ENCODE results near the gene SRRM2. TPM values are rescaled to one million over a fixed set of nuclear protein-coding genes. Genes with fewer than 3 reads are reported as not detected.

Gene SRRM2
- total and polyA plus RNA-seq, 8 donors: 536 to 710 (median 632) TPM

DNA sequence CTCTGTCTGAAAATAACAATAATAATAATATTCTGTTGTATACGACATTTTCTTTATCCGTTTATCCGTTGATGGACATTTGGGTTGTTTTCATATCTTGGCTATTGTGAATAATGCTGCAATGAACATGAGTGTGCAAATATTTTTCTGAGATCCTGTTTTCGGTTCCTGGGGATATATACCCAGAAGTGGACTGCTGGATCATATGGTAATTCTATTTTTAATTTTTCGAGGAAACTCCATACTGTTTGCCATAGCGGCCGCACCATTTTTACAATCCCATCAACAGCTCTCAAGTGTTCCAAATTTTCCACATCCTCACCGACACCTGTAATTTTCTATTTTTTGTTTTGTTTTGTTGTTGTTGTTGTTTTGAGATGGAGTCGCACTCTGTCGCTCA is 40.5 kb downstream of the SRRM2 start:
- peaks cover 0 to 3% of the 10 kb centered on the region in 2 donors for H3K4me1 ChIP-seq
- no peak overlapping the region for H3K27ac ChIP-seq
- TF ChIP-seq, protein P1, sequence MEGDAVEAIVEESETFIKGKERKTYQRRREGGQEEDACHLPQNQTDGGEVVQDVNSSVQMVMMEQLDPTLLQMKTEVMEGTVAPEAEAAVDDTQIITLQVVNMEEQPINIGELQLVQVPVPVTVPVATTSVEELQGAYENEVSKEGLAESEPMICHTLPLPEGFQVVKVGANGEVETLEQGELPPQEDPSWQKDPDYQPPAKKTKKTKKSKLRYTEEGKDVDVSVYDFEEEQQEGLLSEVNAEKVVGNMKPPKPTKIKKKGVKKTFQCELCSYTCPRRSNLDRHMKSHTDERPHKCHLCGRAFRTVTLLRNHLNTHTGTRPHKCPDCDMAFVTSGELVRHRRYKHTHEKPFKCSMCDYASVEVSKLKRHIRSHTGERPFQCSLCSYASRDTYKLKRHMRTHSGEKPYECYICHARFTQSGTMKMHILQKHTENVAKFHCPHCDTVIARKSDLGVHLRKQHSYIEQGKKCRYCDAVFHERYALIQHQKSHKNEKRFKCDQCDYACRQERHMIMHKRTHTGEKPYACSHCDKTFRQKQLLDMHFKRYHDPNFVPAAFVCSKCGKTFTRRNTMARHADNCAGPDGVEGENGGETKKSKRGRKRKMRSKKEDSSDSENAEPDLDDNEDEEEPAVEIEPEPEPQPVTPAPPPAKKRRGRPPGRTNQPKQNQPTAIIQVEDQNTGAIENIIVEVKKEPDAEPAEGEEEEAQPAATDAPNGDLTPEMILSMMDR (IDR thresholded peaks at IDR 0.05): no peak
- no peaks in the 10 kb centered on the region for H3K9me3 ChIP-seq
- peaks cover 5 to 33% of the 10 kb centered on the region in 2 donors for H3K27me3 ChIP-seq
- intact Hi-C loops (cut with DNase I): no loop called here
- no peak for ATAC-seq
- DNase-seq: no peak
- no peak overlapping the region for H3K4me3 ChIP-seq
- H3K36me3 ChIP-seq: no peaks in the 10 kb centered on the region

DNA sequence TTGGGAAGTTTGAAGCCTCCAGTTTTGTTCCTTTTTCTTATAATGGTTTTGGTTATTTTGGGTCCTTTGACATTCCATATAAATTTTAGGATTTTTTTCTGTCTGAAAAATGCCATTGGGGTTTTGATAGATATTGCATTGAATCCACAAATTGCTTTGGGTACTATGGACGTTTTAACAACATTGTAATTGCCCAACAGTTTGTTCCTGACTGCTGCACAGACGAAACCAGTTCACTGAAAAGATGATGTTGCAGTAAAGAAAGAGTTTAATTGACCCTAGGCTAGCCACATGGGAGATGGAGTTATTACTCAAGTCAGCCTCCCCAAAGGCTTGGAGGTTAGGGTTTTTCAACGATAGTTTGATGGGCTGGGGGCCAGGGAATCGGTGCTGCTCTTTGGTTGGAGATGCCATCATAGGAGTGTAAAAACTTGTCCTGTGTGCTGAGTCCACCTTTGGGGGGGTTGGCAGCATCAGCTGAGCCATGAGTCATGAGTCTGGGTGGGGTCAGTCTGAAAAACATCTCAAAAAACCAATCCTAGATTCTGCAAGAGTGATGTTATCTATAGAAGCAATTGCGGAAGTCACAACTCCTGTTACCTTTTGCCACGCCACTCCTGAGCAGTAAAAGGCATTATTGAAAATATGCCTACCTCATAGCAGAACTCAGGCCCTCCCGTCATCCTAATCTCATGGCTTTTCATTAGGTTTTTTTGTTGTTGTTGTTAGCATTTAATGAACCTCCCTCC is 43.1 kb downstream of the SRRM2 start:
- peaks cover 0 to 25% of the 10 kb centered on the region in 2 donors for H3K27me3 ChIP-seq
- no peak for DNase-seq
- TF ChIP-seq, protein P1 (IDR thresholded peaks at IDR 0.05): no peak
- intact Hi-C loops (cut with DNase I): no loop called here
- H3K9me3 ChIP-seq: no peaks in the 10 kb centered on the region
- ATAC-seq: no peak
- H3K4me3 ChIP-seq: no peak overlapping the region
- no peak overlapping the region for H3K27ac ChIP-seq
- no peaks in the 10 kb centered on the region for H3K36me3 ChIP-seq
- H3K4me1 ChIP-seq: peaks cover 0 to 3% of the 10 kb centered on the region in 2 donors

DNA sequence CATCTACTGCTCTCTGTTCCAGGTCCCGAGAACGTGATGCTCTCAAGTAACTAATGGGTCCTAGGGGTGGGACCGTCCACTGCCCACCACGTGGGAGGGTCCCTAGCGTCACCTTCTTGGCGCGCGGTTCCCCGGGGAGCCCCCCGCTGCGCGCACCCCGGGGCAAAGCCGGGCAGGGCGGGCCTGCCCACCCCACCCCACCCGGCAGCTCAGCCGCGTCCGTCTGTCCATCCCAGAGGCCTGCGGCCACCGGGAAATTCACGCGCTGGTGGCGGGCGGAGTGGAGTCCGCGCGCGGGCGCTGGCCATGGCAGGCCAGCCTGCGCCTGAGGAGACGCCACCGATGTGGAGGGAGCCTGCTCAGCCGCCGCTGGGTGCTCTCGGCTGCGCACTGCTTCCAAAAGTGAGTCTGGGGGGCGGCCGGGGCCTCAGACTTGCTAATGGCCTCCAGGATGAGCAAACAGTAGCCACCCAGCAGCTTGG is 46.3 kb downstream of the SRRM2 start:
- ATAC-seq (no peak), DNase-seq (no peak)
- H3K4me1 ChIP-seq: peaks cover 0 to 3% of the 10 kb centered on the region in 2 donors
- TF ChIP-seq, protein P1 (IDR thresholded peaks at IDR 0.05): no peak
- no peaks in the 10 kb centered on the region for H3K36me3 ChIP-seq
- peaks cover 0 to 8% of the 10 kb centered on the region in 2 donors for H3K9me3 ChIP-seq
- peaks cover 0 to 19% of the 10 kb centered on the region in 2 donors for H3K27me3 ChIP-seq
- H3K4me3 ChIP-seq: no peak overlapping the region
- H3K27ac ChIP-seq: no peak overlapping the region
- intact Hi-C loops (cut with DNase I): no loop called here

DNA sequence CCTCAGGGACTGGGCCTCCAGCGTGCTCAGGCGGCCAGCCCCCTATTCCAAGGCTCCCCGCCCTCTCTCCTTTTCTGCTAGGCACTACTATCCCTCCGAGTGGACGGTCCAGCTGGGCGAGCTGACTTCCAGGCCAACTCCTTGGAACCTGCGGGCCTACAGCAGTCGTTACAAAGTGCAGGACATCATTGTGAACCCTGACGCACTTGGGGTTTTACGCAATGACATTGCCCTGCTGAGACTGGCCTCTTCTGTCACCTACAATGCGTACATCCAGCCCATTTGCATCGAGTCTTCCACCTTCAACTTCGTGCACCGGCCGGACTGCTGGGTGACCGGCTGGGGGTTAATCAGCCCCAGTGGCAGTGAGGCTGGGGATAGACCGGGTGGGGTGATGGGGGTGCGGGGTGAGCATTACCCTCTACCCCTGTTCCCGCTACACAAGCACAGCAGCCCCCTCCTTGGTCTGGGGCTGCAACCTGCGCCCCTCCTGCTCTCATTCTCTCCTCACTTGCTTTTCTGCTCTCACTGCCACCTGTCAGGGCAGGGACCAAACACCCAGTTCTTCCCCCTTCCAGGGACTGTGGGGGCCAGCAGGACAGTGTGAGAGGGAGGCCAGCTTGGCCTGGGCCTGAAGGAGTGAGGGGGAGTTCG is 46.9 kb downstream of the SRRM2 start:
- intact Hi-C loops (cut with DNase I): no loop called here
- TF ChIP-seq, protein P1 (IDR thresholded peaks at IDR 0.05): no peak

DNA sequence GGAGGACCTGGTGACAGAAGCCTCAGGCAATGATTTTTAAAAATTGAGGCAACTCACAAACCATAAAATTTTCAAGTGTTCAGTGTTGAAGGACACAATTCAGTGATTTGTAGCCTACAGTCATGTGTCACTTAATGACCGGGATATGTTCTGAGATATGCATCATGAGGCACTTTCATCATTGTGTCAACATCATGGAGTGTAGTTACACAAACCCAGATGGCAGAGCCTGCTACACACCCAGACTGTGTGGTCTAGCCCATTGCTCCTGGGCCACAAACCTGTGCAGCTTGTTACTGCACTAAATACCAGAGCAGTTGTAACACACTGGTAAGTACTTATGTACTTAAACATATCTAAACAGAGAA is 47.4 kb downstream of the SRRM2 start:
- DNase-seq (peak in 3 of 4 donors; percentile 24 to 70 (median 48)), ATAC-seq (peak; percentile 96)
- intact Hi-C loops (cut with DNase I): no loop called here
- peaks cover 0 to 19% of the 10 kb centered on the region in 2 donors for H3K27me3 ChIP-seq
- TF ChIP-seq, protein P1 (IDR thresholded peaks at IDR 0.05): no peak
- H3K4me1 ChIP-seq: no peaks in the 10 kb centered on the region
- no peaks in the 10 kb centered on the region for H3K36me3 ChIP-seq
- H3K27ac ChIP-seq: peak overlapping the region in 1 of 2 donors; percentile 36
- peaks cover 0 to 16% of the 10 kb centered on the region in 2 donors for H3K9me3 ChIP-seq
- H3K4me3 ChIP-seq: no peak overlapping the region

More for the DNA sequence above, 46.9 kb downstream of the SRRM2 start:
- ATAC-seq: peak; percentile 47
- no peak overlapping the region for H3K4me3 ChIP-seq
- peak overlapping the region in 1 of 2 donors; percentile 36 for H3K27ac ChIP-seq
- peaks cover 0 to 1% of the 10 kb centered on the region in 2 donors for H3K4me1 ChIP-seq
- H3K36me3 ChIP-seq: no peaks in the 10 kb centered on the region
- H3K27me3 ChIP-seq: peaks cover 0 to 19% of the 10 kb centered on the region in 2 donors
- peak in 1 of 4 donors; percentile 29 for DNase-seq
- peaks cover 0 to 13% of the 10 kb centered on the region in 2 donors for H3K9me3 ChIP-seq

Data from left lung (tissue), 10 donors.